Stromal cell of bone marrow (primary cell): ENCODE measurements around the gene ZBTB7A.

Experiments used
- DNase-seq: peaks from one replicate; pipeline ENCODE4 v3.0.0-alpha.2; 2012; ENCODE audit warnings: low read depth

Gene ZBTB7A

DNA sequence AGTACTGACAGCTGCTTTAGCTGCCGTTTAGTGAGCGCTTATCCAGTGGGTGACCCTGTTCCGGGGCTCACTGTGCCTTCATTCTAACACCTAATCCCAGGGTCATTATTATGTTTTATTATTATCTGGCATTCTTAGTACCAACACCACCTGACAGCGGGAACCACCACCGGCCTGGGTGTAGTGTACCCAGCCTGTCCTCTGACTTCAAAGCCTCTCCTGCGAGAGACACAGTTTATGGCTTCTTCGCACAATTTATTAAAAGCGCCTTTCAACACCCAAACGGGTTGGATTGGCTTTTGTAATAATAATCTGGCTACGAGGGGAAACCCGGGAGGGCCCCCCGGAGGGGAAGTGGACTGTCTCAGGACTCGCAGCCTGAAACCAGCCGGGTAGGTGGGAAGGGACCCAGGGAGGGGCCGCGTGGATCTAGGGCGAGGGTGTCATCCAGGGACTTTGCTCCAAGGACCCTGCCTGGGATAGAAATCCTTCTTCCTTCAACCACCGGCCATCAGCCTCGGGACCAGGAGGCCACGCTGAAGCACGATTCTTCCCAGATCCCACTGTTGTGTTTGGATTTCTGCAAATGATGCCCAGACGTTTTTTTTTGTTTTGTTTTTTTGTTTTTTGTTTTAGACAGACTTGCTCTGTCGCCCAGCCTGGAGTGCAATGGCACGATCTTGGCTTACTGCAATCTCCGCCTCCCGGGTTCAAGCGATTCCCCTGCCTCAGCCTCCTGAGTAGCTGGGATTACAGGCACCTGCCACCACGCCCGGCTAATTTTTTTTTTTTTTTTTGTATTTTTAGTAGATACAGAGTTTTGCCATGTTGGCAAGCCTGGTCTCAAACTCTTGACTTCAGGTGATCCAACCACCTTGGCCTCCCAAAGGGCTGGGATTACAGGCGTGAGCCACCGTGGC, 1.6 kb upstream of the ZBTB7A start:
- DNase-seq = no peak

DNA sequence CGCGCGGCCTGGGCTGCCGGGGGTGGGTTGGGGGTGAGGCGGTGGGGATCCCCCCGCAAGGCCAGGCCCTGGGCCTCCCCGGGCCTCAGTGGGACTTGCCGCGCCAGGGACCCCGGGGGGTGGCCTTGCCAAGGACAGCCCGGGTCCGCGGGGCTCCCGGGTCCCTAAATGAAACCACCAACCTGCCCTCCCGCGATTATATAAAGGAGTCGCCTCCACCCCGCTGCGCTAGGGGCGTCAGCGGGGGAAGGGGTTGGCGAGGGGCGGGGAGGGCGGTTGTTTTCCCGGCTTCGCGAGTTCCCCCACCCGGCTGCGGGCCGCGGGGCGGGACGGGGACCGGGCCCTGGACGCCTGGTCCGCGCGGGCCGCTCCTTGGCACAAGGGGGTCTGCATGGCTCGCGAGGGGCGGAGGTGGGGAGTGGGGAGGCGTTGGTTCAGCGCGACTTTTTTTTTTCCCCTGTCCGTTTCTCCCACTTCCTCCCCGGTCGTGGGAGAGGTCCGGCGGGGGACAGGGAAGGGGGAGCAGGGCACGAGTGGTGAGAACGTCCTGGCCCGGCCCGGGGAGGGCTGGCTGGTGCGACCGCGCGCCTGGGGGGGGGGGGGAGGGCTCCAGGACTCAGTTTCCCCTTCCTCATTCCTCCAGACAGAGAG, 822 bp upstream of the ZBTB7A start:
- DNase-seq = no peak

DNA sequence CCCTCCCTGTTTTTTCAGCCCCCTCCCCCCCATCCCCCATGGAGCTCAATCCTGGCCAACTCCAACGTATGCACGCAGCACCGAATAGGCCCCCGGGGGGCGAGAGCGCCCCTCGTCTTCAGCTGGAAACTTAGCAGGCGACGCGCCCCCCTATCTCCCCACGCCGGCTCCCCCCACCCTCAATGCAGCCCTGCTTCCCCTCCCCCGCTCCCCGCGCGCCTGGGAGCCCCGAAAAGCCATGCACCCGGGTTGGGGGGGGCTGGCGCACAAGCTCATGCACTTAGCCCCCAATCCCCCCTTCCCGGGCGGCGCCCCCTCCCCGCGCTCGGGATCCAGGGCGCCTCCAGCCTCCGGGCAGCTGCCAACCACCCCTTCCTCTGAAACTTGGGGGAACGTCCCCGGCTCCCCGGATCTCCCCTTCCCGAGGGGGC, 508 bp downstream of the ZBTB7A start:
- DNase-seq = no peak

DNA sequence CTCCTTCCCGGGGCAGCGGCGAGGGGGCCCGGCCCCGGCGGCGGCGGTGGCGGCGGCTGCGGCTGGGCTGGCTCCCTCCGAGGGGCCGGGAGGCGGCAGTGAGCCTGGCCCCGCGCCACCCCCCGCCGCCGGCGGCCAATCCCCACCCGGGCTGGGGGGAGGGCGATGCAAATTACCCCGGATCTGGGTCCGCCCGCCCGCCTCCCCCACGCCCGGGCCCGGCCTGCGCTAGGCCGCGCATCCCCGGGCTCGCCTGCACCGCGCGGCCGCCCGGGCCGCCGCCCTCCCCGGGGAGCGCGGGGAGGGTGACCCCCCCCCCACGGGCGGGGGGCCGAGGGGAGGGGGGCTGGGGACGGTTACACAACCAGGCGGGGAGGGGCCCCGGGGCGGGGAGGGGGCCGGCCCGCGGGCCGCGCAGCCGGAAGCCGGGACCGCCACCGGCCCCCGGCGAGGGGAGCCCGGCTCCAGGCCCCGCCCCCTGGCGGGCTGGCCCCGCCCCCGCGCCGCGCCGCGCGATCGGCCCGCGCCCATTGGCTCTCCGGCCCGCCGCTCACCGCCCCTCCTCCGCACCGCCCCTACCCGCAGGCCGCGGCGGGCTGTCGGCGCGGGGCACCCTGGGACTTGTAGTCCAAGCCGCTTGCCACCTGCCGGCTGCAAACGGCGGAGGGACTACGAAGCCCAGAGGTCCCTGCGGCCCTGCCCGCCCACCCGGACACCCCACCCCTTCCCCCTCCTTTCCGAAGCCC, 1.1 kb downstream of the ZBTB7A start:
- peak; percentile 92 for DNase-seq

DNA sequence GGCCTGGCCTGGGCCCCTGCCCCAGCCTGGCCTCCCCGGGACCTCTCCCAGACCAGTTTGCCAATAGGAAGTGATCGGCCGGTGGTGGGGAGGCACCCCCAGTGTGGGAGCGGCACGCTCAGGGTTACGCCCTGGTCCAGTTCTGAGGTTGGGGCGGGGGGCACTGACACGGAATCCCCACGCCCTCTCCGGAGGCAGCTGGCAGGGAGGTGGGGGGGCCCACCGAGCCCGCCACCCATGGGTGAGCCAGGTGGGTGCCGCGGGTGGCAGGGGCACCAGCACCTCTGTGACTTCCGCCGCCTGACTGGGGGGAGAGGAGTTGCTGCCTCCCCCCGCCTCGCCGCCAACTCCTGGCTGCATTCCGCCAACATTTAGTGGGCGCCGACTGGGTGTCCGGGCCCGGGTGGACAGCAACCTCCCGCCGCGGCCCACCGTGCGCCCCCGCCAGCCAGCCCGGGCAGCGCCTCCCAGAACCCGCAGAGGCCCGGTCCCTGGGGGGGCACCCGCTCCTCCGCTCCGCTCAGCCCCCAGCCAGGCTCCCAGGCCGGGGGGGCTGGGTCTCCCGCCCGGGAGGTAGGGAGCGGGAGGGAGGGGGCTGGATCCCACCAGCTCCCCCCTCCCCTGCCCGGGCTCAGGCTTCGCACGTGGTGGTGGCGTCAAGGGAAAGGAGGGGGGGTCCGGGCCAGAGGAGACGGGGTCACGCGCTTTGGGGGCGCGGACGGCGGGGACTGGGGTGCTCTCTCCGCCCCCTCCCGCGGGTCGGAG, 2.0 kb downstream of the ZBTB7A start:
- no peak for DNase-seq

DNA sequence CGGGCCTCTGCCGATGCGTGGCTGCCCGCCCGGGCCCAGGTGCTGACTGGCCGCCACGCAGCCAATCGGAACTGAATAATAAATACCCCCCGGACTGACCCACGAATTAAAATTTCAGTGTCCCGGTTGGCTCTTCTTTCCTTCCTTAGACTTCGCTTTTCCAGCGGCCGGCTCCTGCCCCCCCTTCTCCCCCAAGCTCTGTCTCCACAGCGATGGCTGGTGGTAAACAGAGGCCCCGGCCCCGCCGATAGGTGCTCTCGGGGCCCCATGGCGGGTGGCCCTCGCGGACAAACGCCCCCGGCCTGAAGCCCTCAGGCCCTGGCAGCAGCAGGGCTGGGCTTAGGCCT, 2.6 kb downstream of the ZBTB7A start:
- DNase-seq = no peak

DNA sequence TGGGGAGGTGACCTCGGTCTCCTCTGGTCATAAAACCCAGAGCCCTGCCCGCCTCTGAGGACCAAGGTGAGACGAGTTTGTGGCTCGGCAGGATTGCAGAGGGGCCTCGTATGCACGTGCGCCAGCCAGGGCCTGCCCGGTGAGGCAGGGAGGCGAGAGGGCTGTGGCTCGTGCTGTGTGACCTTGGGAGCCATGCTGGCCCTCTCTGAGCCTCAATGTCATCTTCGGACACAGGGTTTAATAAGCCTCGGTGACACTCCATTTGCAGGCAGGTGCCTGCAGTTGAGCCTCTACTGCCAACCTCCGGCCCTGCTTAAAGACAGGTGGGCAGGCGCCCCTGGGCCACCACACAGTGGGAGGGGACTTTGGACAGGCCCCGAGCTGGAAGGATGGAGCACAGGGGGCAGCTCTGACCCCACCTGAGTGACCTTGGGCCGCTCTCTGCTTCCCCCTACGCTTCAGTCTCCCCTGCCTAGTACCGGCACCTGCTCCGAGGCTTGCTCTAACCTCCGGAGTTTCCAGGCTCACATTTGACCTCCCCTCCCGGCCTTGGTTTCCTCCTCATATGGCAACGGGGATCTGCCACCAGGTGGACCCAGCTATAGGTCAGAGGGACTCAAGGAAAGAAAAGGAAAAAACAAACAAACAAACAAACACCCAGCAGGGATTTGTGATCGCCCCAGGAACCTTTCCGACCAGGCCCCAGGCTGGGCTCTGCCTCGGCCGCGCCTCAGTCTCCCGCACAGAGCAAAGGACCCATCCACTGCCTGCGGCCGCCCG, 3.1 kb downstream of the ZBTB7A start:
- DNase-seq = no peak

DNA sequence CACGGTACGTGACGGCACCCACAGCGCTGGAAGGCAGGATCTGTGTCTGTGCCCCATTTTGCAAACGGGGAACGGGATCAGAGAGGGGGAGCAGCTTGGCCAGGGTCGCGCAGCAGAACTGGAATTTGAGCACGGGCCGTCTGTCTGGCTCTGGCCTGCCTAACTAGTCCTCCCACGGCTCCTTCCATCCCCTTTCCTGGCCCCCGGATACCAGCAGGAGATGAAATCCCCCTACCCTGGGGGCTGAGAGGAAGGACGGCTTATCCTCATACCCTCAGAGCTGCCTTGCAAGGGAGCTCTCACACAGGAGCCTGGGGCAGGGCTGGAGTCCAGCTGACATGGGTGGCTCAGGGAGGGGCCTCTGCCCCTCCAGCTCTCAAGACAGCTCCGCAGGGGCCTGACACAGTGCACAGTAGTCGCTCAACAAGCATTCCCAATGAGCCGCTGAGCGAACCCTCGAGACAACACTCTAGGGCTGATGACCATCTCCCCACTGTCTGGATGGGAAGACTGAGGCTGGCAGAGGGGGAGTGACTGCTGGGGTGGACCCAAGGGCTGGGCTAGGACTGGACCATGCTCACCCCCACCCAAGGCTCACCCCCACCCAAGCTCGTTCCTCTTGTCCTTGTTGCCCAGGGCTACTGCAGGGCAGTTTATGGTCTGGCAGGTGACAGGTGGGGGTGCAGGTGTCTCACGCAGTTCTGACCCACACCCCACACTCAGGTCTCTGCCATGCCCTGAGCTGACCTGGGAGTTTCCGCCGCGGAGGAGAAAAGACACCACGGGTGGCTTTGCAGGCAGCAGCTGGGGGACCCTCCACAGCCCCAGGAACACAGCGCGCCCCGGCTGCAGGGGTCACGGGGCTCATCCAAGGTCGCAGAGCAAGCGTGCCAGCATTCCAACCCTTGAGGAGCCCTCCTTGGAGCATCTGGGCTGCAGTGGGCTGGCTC, 4.0 kb downstream of the ZBTB7A start:
- DNase-seq = no peak

DNA sequence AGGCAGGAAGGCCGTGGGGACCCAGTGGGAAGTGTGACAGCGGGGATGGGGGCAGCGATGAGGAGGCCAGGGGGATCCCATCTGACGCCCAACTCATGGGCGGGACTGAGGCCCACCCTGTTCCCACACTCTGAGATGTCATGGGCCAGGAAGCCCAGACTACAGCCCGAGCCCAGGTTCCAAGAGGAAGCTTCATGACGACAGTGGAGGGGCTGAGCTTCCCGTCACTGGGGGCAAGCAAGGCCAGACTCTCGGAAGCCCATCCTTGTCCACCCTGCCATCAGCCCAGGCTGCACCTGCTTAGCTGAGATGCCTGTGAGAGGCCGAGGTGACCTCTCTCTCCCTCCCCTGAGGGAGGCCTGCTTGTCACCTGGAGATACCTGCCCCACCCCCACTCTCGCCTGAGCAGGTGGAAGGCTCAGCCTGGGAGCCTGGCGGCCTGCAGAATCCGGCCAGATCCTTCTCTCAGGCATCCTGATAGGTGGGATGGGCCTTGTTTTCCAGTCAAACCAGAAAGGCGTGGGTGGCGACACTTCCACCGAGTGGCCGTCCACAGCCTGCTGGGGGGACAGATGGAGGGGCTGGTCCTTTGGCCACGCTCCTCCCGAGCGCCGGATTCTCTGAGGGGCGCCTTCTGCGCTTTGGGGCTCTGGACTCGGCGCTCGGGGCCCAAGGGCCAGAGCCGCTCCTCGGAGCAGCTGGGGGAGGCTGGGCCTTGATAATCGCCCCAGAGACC, 4.8 kb downstream of the ZBTB7A start:
- no peak for DNase-seq

DNA sequence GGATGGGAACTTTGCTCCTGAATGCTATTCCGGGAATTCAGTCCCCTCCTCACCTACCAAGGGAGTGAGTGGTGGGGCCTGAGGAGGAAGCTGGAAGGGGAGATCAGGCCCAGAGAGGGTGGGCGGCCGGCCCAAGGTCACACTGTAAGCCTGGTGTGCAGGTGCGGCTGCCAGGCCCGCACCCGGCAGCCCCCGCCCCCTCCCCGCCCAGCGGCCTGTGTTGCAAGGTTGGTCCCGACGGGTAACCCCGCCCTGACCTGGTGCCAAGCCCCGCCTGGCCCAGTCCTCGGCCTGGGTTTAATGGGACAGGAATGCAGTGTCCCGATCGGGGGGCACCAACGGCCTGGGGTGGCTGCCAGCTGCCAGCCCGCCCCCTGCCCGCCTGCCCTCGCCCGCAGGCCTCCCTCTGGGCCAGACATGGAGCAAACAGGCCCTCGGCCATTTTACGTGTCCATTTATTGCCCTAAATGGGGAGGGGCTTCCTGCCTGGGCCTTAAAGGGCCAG, 5.5 kb downstream of the ZBTB7A start:
- DNase-seq = no peak

DNA sequence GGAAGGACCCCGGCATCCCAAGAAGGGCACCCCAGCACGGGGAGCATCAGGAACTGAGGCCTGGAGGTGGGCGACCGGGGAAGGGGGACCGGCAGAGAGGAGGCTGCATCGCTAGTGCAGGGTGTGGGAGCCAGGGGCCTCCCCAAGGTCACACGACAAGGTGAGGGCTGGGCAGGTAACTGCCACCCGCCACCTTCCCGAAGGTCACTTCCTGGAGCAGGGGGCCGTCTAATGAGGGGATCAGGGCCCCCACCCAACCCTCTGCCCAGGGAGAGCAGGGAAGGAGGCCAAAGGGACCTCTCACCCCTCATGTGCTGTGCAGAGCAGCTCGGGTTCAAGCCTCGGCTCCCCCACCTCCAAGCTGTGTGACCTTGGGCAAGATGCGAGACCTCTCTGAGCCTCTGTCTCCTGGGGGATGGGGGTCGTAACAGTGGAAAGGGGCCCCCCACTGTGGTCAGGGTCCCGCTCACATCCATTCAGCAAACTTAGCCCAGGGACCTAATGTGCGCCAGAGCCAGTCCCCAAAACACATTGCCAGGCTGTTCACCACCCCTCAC, 6.0 kb downstream of the ZBTB7A start:
- DNase-seq = no peak

DNA sequence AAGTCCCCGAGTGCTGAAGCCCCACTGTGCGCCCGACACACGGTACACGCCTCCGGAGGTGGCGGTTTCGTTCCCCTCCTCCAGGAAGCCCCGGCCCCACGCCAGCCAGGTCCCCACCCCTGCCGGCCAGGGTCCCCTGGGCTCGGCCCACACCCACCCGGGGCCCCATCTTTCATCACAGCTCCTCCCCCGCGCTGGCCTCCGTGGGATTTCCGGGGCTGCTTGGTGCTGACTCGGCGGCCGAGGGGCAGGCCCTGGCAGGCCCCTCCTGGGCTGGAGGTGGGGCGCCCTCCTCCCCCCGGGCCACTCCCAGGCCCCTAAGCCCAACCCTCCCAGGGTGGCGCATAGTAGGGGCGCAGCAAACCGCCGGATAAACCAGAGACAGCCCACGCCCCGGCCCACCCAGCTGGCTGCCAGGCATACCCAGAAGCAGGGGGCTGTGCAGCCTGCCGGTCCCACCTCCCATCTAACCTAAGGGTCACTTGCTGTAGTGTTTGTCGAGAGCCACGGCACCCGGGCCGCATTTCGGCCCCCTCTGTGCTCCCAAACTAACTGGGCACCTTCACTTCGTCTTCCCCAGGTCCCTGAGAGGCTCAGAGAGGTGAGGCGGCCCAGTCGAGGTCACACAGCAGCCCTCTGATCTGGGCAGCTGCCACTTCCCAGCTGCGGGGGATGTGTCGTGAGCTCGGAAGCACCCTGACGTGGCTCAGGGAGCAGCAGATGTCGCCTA, 6.6 kb downstream of the ZBTB7A start:
- DNase-seq = no peak

DNA sequence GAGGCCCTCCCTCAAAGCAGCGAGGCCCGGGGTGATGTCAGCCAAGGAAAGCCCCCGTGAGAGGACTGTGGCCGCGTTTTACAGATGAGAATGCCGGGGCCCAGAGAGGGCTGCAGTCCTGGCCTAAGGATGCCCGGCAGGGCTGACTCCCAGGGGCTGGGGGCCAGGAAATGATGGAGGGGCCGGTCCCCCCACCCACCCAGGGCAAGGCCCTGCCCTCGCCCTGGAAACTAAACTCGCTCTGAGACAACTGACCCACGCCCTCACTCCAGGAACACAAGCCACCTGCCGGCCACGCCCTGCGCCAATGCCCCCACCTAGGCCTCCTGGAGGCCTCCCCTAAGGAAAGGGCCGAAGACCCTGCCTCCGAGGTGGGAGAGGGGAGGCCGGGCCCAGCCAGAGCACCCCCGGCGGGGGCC, 7.2 kb downstream of the ZBTB7A start:
- no peak for DNase-seq

DNA sequence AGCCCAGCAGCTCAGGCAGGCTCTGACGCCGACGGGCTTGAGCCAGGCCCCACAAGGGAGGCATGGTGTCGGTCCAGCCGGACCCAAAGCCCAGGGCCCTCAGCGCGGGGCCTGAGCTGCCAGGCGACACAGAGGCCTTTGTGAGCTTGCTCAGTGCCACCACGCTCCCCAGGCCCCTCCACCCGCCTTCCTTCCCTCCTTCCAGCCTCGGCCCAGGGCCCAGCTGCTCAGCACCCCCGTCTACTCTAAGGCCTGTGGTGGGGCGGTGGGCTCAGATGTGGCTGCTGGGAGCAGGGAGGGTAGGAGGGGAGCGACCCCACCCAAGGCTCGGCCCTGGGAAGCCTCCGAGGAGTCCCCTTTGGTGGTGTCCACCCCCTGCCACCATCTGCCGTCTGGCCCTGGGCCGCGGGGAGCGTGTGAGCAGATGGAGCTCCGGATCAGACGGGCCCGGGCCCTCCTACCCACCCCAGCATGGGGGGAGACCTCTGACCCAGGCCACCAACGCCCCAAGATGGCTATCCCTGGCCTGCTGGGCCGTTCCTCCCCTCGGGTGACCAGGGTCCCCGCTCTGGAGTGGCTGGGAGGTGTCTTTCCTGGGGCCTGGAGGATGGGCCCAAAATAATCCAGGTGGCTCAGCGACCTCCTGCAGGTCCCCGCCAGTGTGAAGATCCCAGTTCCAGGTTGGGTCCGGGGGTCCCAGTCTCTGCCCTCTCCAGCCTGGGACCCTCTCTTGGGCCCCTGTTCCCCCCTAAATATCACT, 7.8 kb downstream of the ZBTB7A start:
- no peak for DNase-seq

DNA sequence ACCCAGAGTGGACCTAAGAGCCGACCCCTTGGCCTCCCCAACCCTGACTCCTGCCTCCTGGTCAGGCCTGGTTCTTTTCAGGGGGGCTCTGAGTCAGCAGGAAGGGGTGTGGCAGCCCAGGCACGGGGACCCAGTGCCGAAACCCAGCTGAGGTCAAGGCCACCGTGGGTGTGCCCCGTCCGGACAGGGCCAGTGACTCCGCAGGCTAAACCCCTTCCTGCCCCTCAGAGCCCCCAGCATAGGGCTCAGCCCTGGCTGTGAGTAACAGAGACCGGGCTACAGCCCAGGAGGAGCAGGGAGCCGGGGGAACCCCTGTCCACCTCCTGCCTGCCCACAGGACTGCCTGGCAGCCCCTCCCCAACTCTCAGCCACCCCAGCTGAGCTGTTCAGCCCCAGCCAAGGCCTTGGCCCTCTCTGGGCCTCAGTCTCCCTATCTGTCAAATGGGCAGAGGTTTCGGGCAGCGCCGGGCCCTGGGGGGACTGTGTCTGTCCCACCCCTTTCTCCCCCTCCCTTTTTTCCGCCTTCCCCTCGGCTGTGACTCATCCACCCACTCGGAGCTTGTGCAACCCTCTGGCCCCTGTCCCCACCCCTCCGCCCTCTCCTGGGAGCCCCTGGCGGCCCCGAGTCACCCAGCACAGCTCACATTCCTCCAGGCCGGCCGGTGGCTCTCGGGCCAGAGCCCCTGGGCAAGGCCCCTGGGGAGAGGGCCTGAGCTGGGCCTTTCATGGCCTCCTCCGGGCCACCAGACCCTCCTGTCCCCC, 8.6 kb downstream of the ZBTB7A start:
- DNase-seq = peak; percentile 79

DNA sequence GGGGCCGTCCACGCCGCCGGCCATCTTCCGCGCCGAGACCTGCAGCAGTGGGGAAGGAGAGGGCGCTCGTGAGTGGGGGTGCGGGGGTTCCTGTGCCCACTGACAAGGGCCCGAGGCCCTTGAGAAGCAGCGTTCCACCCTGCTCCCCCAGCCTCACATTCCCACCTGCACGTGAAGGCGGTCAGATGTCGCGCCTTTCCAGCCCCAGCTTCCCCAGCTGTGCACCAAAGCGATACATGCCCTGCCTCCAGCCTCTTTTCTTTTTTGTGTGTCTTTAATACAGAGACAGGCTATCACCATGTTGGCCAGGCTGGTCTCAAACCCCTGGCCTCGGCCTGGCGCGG, 11.5 kb downstream of the ZBTB7A start:
- no peak for DNase-seq
